Suppressor macrophage treated with lipopolysaccharide for 4 hours (primary cell): Measurements from ENCODE around the gene FAM163A.
"Not testable (repeated sequence)": the region's sequence is repeated elsewhere in the genome, so short reads cannot be mapped to it uniquely, and the experiment has no call there.

Source experiments
- DNase-seq: peaks from one replicate; pipeline ENCODE4 v3.0.0-alpha.2; 2020

Gene FAM163A

GRCh38 chr1:179817789-179818188 is 74.7 kb downstream of the FAM163A start:
- no peak for DNase-seq

- no peak for DNase-seq
Measured at GRCh38 chr1:179818260-179818659, 75.2 kb downstream of the FAM163A start.

GRCh38 chr1:179818743-179819173 is 75.7 kb downstream of the FAM163A start:
- no peak for DNase-seq

GRCh38 chr1:179820226-179820970 is 77.3 kb downstream of the FAM163A start:
- no peak for DNase-seq

- DNase-seq = no peak
Measured at GRCh38 chr1:179821524-179821923, 78.4 kb downstream of the FAM163A start.

GRCh38 chr1:179822065-179822464 is 79.0 kb downstream of the FAM163A start:
- DNase-seq = no peak

- no peak for DNase-seq
Measured at GRCh38 chr1:179823693-179824092, 80.6 kb downstream of the FAM163A start.

GRCh38 chr1:179824265-179824664 is 81.2 kb downstream of the FAM163A start:
- DNase-seq = no peak

- no peak for DNase-seq
Measured at GRCh38 chr1:179825206-179825605, 82.1 kb downstream of the FAM163A start.

GRCh38 chr1:179825798-179826460 is 82.8 kb downstream of the FAM163A start:
- no peak for DNase-seq

GRCh38 chr1:179826626-179827280 is 83.7 kb downstream of the FAM163A start:
- DNase-seq = no peak

GRCh38 chr1:179828554-179829110 is 85.5 kb downstream of the FAM163A start:
- DNase-seq = no peak

GRCh38 chr1:179831225-179831624 is 88.1 kb downstream of the FAM163A start:
- no peak for DNase-seq

- no peak for DNase-seq
Measured at GRCh38 chr1:179831852-179832699, 89.0 kb downstream of the FAM163A start.

GRCh38 chr1:179836686-179837445 is 93.8 kb downstream of the FAM163A start:
- not testable (repeated sequence) for DNase-seq

GRCh38 chr1:179840107-179840506 is 97.0 kb downstream of the FAM163A start:
- no peak for DNase-seq

- no peak for DNase-seq
Measured at GRCh38 chr1:179848233-179848632, 105.1 kb downstream of the FAM163A start.

- no peak for DNase-seq
Measured at GRCh38 chr1:179853102-179853501, 110.0 kb downstream of the FAM163A start.

GRCh38 chr1:179855831-179856230 is 112.7 kb downstream of the FAM163A start:
- not testable (repeated sequence) for DNase-seq

- DNase-seq = peak; percentile 24
Measured at GRCh38 chr1:179856296-179856695, 113.2 kb downstream of the FAM163A start.

GRCh38 chr1:179857009-179857408 is 113.9 kb downstream of the FAM163A start:
- DNase-seq = peak; percentile 48

- no peak for DNase-seq
Measured at GRCh38 chr1:179860652-179861051, 117.6 kb downstream of the FAM163A start.
